NCI-H1417 treated with DMSO at 0.1 percent for 48 hours (cell line): ENCODE measurements around the gene LENEP.

ENCODE experiments used
- DNase-seq: peaks from one replicate; lab custom pipeline; 2025; lab: John Stamatoyannopoulos, UW

The LENEP gene, protein sequence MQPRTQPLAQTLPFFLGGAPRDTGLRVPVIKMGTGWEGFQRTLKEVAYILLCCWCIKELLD

GRCh38 chr1:154993572-154994268 is at the start of gene LENEP:
TSS of gene LENEP (plus strand) at chr1:154993586. CDS start at chr1:154993608, 22 bp downstream.
- no peak for DNase-seq

- DNase-seq: no peak
Measured at GRCh38 chr1:154943649-154944400, 49.6 kb upstream of the LENEP start.

- DNase-seq: no peak
Measured at GRCh38 chr1:154944401-154945159, 48.8 kb upstream of the LENEP start.

DNA sequence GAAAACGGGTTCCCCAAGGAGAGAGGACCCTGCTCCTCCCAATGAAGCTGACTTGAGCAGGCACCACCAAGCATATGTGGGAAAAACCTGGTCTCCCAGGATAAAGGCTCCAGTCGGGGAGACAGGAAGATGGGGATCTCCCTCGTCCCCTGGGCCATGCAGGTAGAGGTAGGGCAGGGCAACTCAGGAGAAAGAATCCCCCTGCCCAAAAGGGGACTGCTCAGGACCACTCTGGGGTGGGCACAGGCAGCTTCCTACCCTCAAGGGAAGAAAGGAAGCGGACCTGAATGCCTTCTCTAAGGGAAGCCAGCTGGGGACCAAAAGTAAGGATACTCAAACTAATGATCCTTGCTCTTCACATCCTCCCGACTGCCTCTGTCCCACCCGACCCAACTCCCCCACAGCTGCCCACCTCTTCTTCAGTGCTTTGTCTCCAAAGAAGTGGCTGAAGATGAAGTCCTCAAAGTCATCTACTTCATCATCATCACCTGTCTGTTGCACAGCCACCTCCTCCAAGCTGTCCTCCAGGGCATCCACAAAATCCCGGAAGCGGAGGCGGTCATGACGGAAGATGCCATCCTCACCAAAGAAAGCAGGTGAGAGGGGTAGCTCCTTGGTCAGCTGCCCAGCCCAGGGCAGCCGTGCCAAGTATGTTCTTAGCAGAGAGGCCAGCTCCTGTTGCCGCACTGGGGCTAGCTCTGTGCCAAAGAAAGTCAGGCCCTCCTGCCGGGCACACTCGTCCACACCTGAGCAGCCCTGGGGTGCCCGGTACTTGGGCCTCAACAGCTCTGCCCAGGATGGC is 48.0 kb upstream of the LENEP start:
- no peak for DNase-seq

DNA sequence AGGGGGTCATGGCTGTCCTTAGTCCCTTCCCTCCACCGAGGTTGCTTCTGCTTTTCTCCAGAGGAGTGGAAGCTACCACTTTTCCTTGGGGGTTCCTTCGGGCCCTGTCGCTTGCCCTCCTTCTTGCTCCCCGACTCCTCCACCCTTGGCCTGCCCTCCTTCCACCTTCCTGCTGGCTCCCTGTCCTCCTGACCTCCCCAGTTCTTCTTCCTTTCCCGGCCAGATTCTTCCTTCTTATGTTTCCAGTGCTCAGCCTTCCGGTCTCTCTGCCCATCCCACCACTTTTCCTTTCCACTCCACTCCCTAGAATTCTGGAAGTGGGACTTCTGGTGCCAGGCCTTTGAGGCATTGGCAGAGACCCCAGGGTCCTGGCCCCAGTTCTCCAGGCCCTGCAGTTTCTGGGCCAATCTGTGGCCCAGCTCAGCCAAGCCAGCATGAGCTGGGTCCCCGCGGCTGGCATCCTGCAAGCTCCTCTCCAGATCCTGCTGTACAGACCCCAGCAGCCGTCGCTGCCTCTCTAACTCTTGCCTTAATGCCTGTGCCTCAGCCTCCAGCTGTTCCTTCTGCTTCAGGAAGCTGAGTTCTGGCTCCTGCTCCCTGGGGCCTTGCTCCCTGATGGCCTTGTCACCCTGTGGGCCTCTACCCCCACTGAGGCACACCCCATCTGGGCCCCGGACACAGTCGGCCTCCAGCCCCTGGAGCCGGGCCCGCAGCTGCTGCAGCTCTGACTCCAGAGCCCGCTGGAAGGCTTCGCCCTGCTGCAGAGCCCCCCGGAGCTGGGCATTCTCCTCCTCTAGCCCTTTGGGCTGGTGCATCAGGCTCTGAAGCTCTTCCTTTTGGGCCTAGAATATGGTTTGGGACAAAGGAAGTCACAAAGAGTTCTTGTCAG is 47.2 kb upstream of the LENEP start:
- no peak for DNase-seq

- no peak for DNase-seq
Measured at GRCh38 chr1:154948079-154948478, 45.3 kb upstream of the LENEP start.

DNA sequence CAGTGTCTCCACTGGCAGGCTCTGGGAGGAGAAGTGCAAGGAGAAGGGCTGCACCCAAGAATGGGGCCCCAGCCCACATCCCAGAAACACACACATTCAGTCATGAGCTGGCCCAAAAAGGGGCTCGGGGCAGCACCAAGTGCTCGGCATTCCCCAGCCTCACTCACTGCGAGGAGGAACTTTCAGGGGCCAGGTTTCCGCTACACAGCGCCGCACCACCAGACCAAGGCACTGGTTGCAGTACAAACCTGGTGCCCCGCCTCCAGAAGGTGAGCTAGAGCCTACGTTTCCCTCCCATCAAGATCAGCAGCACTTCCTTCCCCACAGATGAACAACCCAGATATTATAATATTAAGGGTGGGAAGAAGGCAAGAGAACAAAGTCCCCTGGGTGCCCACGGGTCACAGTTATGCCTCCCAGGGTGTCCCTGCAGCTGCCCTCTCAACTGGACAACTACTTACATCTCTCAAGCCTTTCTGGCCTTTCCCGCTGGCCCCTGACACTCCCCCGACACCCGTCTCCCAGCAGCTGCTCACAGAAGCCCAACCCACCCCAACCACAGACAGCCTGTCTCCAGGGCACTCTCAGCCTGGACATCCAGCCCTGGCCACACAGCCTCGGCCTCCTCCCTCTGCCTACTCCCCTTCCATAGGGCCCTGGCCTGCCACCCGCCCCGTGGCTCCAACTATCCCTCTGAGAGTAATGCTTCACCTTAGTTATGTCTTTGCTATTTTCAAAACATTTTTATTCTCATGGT is 41.3 kb upstream of the LENEP start:
- no peak for DNase-seq

DNA sequence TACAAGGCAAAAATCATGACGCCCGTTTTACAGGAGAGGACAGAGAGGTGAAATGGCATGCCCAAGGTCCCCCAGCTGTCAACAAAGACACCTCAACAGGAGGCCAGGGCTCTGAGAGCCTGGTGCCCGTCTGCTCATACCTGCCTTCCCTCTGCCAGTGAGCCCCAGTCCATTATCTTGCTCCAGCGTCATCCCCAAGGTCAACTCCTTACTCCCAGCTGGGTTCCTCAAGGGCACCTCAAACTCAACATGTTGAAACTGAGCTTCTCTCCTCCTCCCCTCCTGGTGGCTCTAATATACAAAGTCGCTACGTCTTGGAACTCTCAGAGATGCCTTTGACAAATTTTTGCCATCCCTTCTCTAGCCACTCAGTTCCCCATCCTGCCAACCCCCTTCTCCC is 40.7 kb upstream of the LENEP start:
- no peak for DNase-seq

DNA sequence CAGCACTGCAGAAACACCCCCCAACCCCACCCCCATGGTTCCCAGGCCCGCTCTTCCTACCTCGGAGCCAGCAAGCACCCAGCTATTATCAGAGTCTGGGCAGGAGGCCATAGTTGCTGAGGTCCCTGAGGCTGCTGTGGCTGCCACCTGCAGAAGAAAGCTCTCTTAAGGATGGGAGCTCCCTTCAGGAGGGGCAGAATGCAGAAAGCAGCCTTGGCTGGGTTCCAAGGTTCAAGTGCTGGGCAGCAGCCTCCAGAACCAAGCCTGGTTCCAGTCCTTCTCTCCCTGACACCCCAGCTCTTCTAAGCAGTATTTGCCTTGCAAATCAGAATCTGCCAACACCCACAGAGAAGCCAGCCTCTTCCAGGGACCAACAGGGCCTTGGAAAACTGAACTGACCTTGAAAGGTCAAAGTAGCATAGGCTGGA is 39.8 kb upstream of the LENEP start:
- no peak for DNase-seq

DNA sequence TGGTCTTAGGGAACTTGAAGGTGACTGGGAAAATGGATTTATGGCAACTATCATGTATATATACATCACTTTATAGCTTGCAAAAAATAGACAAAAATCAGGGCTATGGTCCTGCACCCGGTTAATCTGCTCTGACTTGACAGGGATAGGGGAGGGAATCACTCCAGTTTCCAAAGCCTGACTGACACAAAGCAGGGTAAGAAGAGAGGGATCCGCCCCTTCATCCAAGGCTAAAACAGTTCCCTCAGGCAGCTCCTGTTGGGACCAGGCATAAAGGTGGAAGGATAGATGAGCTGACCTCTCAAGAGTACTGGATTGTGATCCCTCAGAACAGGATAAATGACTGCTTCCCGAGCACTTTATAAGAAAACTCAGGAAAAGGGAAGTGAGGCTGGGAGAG is 38.8 kb upstream of the LENEP start:
- DNase-seq: no peak

DNA sequence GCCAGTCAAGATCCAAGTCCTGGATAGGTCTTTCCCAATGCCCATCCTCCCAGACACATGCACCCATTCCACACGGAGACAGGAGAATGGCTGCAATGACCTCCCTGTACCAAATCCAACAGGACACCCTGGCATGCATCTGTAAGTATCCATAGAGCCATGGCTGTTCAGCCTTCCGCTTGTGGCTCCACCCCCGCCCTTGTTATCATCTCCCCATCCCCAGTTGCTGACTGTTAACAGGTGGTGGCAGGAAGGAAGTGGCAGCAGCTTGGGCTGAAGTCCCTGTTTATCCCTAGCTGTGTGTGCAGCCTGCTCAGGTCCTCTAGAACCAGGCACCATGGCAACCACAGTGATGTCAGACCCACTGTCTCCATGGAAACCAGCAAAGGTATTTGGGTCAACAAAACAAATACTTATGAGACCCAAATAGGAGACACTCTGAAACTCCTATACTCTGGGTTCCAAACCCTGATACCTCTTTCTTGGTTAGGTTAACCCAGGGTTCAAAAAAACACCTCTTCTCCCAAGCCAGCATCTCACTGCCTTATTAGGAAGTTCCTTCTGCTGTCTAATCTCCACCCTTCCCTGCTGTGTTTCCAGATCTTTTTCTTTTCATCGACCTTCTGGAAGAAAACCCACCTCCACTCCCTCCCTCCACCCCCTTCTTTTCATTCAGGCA is 38.2 kb upstream of the LENEP start:
- peak; percentile 49 for DNase-seq

GRCh38 chr1:154955718-154956543 is 37.5 kb upstream of the LENEP start, which contains the start of gene PBXIP1:
TSS of gene PBXIP1 (minus strand) at chr1:154956099. CDS start at chr1:154953721, 2,378 bp downstream.
- DNase-seq: peak; percentile 59

GRCh38 chr1:154956544-154956941 is 36.8 kb upstream of the LENEP start:
- DNase-seq: no peak

GRCh38 chr1:154957091-154957657 is 36.2 kb upstream of the LENEP start:
- DNase-seq: no peak

GRCh38 chr1:154958036-154958435 is 35.4 kb upstream of the LENEP start:
- no peak for DNase-seq

- no peak for DNase-seq
Measured at GRCh38 chr1:154958681-154959425, 34.5 kb upstream of the LENEP start.

GRCh38 chr1:154959426-154959780 is 34.0 kb upstream of the LENEP start:
- DNase-seq: no peak
